ENCODE results near the gene SH3RF1.

SH3RF1 gene

GRCh38 chr4:169268951-169269760 lies 1.6 kb downstream of the SH3RF1 start:
- H3K27ac ChIP-seq (ENCODE audit: low read length): no peak overlapping the region
- H3K36me3 ChIP-seq (ENCODE audit: insufficient read depth, low read length): no peaks in the 10 kb centered on the region
- no peak for ATAC-seq (ENCODE audit: insufficient read depth, low read depth)
- no peak overlapping the region for H2AFZ ChIP-seq (ENCODE audit: low read depth, low read length)
- H4K20me1 ChIP-seq (ENCODE audit: insufficient read depth, low read length): peaks cover 4% of the 10 kb centered on the region; the same call in 1 of the 2 replicates
- peaks cover 27% of the 10 kb centered on the region for H3K4me1 ChIP-seq (ENCODE audit: insufficient read depth, low read length)
- H3K4me3 ChIP-seq (ENCODE audit: low read depth in 1 of 2, low read length in 2 of 2): peak overlapping the region in 1 of 2 experiments; percentile 77; a peak in 1 of 4 replicates
- TF ChIP-seq EZH2 (IDR thresholded peaks at IDR 0.05; ENCODE audit: borderline replicate concordance, low read depth, low read length, severe bottlenecking): no peak
- TF ChIP-seq, protein P1, sequence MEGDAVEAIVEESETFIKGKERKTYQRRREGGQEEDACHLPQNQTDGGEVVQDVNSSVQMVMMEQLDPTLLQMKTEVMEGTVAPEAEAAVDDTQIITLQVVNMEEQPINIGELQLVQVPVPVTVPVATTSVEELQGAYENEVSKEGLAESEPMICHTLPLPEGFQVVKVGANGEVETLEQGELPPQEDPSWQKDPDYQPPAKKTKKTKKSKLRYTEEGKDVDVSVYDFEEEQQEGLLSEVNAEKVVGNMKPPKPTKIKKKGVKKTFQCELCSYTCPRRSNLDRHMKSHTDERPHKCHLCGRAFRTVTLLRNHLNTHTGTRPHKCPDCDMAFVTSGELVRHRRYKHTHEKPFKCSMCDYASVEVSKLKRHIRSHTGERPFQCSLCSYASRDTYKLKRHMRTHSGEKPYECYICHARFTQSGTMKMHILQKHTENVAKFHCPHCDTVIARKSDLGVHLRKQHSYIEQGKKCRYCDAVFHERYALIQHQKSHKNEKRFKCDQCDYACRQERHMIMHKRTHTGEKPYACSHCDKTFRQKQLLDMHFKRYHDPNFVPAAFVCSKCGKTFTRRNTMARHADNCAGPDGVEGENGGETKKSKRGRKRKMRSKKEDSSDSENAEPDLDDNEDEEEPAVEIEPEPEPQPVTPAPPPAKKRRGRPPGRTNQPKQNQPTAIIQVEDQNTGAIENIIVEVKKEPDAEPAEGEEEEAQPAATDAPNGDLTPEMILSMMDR (IDR thresholded peaks at IDR 0.05; ENCODE audit: borderline replicate concordance, extremely low read depth, low read length, poor library complexity, severe bottlenecking): no peak
- H3K9me3 ChIP-seq (ENCODE audit: insufficient read depth, low read length, severe bottlenecking): no peaks in the 10 kb centered on the region
- DNase-seq: no peak
- H3K27me3 ChIP-seq (ENCODE audit: insufficient read depth, low read length, poor library complexity): peaks cover 26% of the 10 kb centered on the region
- peak overlapping the region; percentile 89 for H3K4me2 ChIP-seq (ENCODE audit: insufficient read depth, low read length)
- H3K9ac ChIP-seq (ENCODE audit: low read depth, low read length): peak overlapping the region; percentile 74; the same call in 1 of the 2 replicates
- no peaks in the 10 kb centered on the region for H3K79me2 ChIP-seq (ENCODE audit: insufficient read depth, low read length)

- DNase-seq (no peak), ATAC-seq (ENCODE audit: insufficient read depth, low read depth) (no peak)
- Histone ChIP-seq H3K9ac (ENCODE audit: low read depth, low read length) (no peak overlapping the region), H3K4me3 (ENCODE audit: low read depth in 1 of 2, low read length in 2 of 2) (no peak overlapping the region), H2AFZ (ENCODE audit: low read depth, low read length) (no peak overlapping the region), H3K9me3 (ENCODE audit: insufficient read depth, low read length, severe bottlenecking) (no peaks in the 10 kb centered on the region), H3K4me1 (ENCODE audit: insufficient read depth, low read length) (peaks cover 27% of the 10 kb centered on the region), H3K36me3 (ENCODE audit: insufficient read depth, low read length) (no peaks in the 10 kb centered on the region), H4K20me1 (ENCODE audit: insufficient read depth, low read length) (peaks cover 4% of the 10 kb centered on the region; the same call in 1 of the 2 replicates), H3K27me3 (ENCODE audit: insufficient read depth, low read length, poor library complexity) (peaks cover 15% of the 10 kb centered on the region), H3K27ac (ENCODE audit: low read length) (no peak overlapping the region), H3K4me2 (ENCODE audit: insufficient read depth, low read length) (no peak overlapping the region), H3K79me2 (ENCODE audit: insufficient read depth, low read length) (no peaks in the 10 kb centered on the region)
- TF ChIP-seq, protein P1 (IDR thresholded peaks at IDR 0.05; ENCODE audit: borderline replicate concordance, extremely low read depth, low read length, poor library complexity, severe bottlenecking): no peak
- TF ChIP-seq EZH2 (IDR thresholded peaks at IDR 0.05; ENCODE audit: borderline replicate concordance, low read depth, low read length, severe bottlenecking): no peak
These were observed 3.7 kb downstream of the SH3RF1 start for GRCh38 chr4:169267070-169267469.

DNA sequence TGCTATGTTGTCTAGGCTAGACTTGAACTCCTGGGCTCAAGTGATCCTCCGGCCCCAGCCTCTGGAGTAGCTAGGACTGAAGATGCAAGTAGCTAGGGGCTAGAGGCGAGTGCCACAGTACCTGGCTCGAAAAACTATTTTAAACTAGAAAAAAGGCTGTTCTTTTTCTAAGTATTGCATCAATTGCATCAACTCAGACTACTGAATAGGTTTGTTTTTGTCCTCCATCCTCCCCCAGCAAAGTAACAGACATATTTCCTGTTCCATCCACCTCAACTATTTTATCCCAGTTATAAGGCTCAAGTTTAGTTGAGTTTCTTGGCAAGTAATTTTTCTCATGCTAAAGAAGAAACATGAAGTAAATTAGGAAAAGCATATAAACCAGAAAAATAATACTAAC lies 4.1 kb downstream of the SH3RF1 start:
- DNase-seq (no peak), ATAC-seq (ENCODE audit: insufficient read depth, low read depth) (no peak)
- Histone ChIP-seq H4K20me1 (ENCODE audit: insufficient read depth, low read length) (peaks cover 4% of the 10 kb centered on the region; the same call in 1 of the 2 replicates), H3K27ac (ENCODE audit: low read length) (no peak overlapping the region), H2AFZ (ENCODE audit: low read depth, low read length) (no peak overlapping the region), H3K79me2 (ENCODE audit: insufficient read depth, low read length) (no peaks in the 10 kb centered on the region), H3K27me3 (ENCODE audit: insufficient read depth, low read length, poor library complexity) (peaks cover 11% of the 10 kb centered on the region), H3K4me3 (ENCODE audit: low read depth in 1 of 2, low read length in 2 of 2) (no peak overlapping the region), H3K9me3 (ENCODE audit: insufficient read depth, low read length, severe bottlenecking) (no peaks in the 10 kb centered on the region), H3K9ac (ENCODE audit: low read depth, low read length) (no peak overlapping the region), H3K36me3 (ENCODE audit: insufficient read depth, low read length) (no peaks in the 10 kb centered on the region), H3K4me2 (ENCODE audit: insufficient read depth, low read length) (no peak overlapping the region), H3K4me1 (ENCODE audit: insufficient read depth, low read length) (peaks cover 23% of the 10 kb centered on the region)
- TF ChIP-seq, protein P1 (IDR thresholded peaks at IDR 0.05; ENCODE audit: borderline replicate concordance, extremely low read depth, low read length, poor library complexity, severe bottlenecking): no peak
- TF ChIP-seq EZH2 (IDR thresholded peaks at IDR 0.05; ENCODE audit: borderline replicate concordance, low read depth, low read length, severe bottlenecking): no peak

Data from DND-41 (cell line).